Activated effector memory CD4-positive, alpha-beta T cell treated with Interleukin-2 at 50 U/mL for 16 hours (primary cell): ENCODE data around the gene ACSF3.
"Not testable (repeated sequence)": the region's sequence is repeated elsewhere in the genome, so short reads cannot be mapped to it uniquely, and the experiment has no call there.

Experiments used
- DNase-seq: peaks from one replicate; pipeline ENCODE4 v3.0.0-alpha.2; 2020

The ACSF3 gene

GRCh38 chr16:89056592-89056991, 37.1 kb upstream of the ACSF3 start:
- DNase-seq: no peak

GRCh38 chr16:89057738-89058137, 35.9 kb upstream of the ACSF3 start:
- DNase-seq: no peak

- DNase-seq: no peak
Measured at GRCh38 chr16:89058812-89059211, 34.8 kb upstream of the ACSF3 start.

GRCh38 chr16:89060207-89060794, 33.4 kb upstream of the ACSF3 start:
- DNase-seq: no peak

GRCh38 chr16:89061086-89061485, 32.6 kb upstream of the ACSF3 start:
- DNase-seq: no peak

GRCh38 chr16:89061590-89062380, 31.9 kb upstream of the ACSF3 start:
- DNase-seq: no peak

- DNase-seq: no peak
Measured at GRCh38 chr16:89062389-89063345, 31.0 kb upstream of the ACSF3 start.

- DNase-seq: no peak
Measured at GRCh38 chr16:89063768-89064320, 29.8 kb upstream of the ACSF3 start.

GRCh38 chr16:89064606-89065457, 28.8 kb upstream of the ACSF3 start:
- no peak for DNase-seq

GRCh38 chr16:89065458-89065822, 28.2 kb upstream of the ACSF3 start:
- no peak for DNase-seq

GRCh38 chr16:89066721-89067120, 26.9 kb upstream of the ACSF3 start:
- DNase-seq: no peak

- no peak for DNase-seq
Measured at GRCh38 chr16:89067677-89068443, 25.8 kb upstream of the ACSF3 start.

GRCh38 chr16:89068814-89069616, 24.6 kb upstream of the ACSF3 start:
- DNase-seq: not testable (repeated sequence)

- DNase-seq: no peak
Measured at GRCh38 chr16:89069920-89070319, 23.7 kb upstream of the ACSF3 start.

GRCh38 chr16:89070590-89070989, 23.1 kb upstream of the ACSF3 start:
- DNase-seq: no peak

GRCh38 chr16:89071686-89072547, 21.7 kb upstream of the ACSF3 start:
- no peak for DNase-seq

- no peak for DNase-seq
Measured at GRCh38 chr16:89072548-89073130, 21.0 kb upstream of the ACSF3 start.

GRCh38 chr16:89073346-89074071, 20.1 kb upstream of the ACSF3 start:
- no peak for DNase-seq
